NCI-H526 (cell line): ENCODE results near the gene OSBPL2.
A peak's percentile ranks its signal among the peaks of the same experiment; 100 is the strongest.

Experiments used
- DNase-seq, 2 experiments: peaks; one replicate each; lab custom pipeline; 2025; lab: John Stamatoyannopoulos, UW

The OSBPL2 gene

DNA sequence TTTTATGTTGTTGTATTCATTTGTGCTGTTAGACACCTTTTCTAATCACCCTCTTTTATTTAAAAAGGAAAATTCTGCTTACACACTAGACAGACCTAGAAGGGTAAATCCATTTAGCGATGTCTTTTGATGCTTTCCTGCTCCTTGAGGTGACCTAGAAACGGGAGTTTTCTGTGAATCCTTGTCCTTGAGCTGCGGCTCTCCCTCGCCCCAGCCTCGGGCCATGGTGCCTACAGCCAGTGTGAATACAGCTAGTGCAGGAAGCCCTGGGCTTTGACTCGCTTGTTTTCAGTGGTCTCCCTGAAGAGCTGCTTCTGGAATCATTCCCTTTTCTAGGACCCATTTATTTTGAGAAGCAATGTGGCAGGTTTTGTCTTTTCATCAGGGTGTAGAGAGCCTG lies 46.8 kb downstream of the OSBPL2 start:
- no peak for DNase-seq

DNA sequence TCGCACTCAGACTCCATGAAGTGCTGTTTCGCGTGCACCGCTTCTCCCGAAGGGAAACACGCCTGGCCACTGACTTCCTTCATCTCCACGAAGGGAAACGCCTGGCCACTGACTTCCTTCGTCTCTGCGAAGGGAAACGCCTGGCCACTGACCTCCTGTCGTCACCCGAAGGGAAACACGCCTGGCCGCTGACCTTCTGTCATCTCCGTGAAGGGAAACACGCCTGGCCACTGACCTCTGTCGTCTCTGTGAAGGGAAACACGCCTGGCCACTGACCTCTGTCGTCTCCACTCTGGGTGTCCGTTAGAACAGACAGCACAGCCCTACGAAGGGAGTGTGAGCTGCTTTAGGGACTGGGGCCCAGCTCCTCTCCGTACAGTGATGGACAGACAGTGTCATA lies 47.4 kb downstream of the OSBPL2 start:
- no peak for DNase-seq

DNA sequence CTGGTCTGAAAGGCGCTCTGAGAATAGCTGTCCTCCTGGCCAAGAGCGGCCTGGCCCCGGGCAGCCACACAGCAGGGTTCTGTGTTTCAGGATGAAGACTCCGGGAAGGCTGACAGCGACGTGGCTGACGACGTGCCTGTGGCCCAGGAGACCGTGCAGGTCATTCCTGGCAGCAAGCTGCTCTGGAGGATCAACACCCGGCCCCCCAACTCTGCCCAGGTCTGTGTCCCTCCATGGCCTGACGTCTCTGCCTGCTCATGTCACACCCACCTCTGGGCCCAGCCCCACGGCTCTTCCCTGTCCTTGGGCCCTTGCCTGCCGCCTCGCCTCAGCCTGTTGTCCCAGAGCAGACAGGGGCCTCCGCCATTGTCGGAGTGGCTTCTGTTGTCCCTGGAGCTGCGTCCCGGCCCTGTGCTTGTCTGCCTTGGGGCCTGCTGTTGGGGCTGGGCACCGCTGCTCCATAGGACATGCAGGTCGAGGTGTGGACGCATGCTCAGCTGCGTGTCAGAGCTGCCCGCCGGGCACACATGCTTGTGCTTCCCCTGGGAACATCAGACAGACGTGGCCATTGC lies 48.3 kb downstream of the OSBPL2 start:
- no peak for DNase-seq

DNA sequence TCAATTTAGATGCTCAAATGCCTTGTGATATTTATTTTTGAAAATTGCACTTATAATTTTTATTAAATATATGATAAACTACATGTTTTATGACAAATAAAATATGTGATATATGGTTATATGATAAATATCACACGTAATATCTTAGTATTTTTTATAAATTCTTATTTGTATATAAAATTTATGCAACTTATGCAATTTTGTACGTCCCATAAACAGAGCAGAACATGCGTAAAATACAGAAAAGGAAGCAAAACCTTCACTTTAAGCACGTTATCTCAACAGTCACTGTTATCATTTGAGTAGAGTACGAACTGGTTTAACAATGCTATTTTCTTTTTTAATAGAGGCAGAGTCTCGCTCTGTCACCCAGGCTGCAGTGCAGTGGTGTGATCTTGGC lies 48.8 kb downstream of the OSBPL2 start:
- DNase-seq, result no peak

DNA sequence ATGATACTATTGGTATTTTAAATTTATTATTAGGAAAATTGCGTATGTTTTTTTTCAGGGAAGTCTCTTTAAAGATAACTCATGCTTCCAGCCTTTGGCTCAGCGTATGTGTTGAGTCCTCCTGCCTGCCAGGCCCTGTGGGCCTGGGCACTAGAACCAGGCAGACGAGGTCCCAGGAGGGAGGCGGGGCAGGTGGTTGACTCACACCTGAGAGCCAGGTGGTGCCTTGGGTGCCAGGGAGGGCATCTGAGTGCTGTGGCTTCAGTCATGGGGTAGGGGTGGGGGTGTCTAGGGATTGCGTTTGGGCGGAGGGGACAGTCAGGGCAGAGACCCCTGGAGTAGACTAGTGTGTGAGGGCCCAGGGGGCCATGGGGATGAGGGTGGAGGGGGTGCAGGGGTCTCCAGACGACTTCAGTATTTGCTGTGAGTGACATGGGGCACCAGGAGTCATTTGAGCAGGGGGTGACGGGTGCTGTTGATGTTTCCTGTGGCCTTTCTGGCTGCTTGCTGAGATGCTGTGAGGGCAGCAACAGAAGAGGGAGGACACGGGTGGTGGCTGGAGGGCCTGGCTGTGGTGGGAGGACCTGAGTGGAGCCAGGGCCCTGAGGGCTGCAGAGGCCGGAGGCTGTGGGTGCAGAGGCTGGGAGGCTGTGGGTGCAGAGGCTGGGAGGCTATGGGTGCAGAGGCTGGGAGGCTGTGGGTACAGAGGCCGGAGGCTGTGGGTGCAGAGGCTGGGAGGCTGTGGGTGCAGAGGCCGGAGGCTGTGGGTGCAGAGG lies 49.6 kb downstream of the OSBPL2 start:
- no peak for DNase-seq

DNA sequence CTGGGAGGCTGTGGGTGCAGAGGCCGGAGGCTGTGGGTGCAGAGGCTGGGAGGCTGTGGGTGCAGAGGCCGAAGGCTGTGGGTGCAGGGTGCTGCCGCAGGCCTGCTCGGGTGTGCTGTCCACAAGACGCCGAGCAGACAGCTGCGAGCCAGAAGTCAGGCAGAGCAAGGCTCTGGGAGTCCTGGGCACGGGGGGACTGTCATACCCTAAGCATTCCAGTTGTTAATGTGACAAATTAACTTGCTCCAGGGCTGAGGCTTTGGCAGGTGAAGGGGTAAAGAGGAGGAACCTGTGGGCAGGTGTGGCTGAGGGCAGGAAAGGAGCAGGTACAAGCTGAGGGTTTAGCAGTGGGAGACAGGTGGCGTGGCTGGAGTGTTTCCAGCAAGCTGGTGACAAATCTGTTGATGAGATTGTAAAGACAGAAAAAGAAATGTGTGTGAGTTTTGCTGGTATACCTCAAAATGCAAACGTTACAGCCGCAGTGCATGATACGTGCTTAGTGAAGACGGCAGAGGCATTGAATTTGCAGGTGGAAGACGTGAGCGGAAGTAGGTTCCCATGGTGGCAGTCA lies 50.3 kb downstream of the OSBPL2 start:
- DNase-seq, result no peak

DNA sequence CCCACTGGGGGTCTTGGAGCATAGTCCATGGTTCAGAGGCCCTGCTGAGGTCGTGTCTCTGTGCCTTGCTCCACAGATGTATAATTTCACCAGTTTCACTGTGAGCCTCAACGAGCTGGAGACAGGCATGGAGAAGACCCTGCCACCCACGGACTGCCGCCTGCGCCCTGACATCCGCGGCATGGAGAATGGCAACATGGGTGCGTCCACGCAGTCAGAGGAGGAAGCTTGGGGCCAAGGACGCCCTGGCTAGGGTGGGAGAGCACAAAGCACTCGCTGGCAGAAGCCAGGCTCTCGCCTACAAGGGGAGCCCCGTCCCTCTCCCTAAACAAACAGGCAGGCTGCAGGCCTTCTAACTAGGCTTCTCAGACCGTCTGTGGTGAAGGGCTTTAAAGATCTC lies 50.8 kb downstream of the OSBPL2 start:
- DNase-seq, result no peak

DNA sequence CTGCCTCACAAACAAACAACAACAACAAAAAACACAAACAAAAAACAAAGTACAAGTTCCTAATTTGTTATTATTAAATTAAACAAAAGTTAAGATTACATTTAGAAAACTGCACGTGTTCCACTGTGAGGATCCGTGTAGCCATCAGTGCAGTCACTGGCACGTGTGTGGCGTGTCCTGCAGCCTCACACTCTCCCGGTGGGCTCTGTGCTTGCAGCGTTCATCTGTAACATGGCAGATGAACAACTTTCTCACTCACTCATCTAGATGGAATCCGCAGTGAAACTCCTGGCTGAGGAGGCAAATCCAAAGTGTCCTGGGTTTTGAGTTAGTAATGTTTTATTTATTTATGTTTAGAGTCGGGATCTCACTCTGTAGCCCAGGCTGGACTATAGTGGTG lies 51.6 kb downstream of the OSBPL2 start:
- DNase-seq, result no peak

DNA sequence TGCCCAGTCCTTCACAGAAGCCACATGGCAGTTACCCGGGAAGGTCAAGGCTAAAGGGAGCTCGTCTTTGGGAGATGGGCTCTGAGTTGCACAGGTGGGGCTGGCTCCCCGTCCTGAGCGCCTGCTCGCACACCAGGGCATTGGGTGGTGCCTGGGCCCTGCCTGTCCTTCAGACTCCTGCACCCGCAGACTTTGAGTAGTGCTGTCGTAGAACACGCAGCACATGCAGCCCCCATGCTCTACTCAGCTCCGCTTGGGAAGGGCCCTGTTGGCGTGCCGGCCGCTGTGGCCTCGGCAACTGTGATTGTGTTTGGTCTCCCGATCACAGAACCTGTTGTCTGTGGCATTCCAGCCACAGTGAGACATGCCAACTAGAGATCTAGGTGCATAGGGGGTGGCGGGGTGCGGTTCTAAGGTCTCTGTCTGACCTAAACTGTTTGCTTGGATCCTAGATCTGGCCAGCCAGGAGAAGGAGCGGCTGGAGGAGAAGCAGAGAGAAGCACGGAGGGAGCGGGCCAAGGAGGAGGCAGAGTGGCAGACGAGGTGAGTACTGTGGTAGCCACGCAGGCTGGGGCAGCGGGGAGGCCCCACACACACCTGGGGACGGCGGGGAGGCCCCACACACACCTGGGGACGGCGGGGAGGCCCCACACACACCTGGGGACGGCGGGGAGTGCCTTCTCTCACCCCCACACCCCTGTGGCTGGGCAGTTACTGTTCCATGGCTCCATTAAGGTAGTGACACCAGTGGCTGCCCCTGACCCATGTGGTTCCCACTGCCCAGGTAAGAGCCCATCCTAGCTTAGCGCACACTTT lies 53.1 kb downstream of the OSBPL2 start:
- DNase-seq, result no peak

DNA sequence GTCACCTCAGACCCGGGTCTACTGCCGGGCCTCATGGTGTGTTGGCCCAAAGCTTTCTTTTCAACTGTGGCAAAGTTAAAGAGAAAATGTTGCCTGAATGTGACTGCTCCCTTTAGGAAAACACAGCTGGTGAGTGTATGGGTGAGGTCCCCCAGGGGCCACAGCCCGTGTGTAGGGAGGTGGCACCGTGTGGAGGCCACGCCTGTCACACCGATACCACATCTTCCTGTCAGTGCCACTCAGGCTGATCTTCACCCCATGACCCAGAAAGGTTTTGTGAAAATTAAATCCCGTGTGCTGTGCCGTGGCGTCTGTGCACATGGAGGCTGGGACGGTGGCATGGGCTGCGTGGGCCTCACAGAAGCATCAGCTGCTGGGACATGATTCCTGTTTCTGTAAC lies 53.8 kb downstream of the OSBPL2 start:
- DNase-seq, result no peak

DNA sequence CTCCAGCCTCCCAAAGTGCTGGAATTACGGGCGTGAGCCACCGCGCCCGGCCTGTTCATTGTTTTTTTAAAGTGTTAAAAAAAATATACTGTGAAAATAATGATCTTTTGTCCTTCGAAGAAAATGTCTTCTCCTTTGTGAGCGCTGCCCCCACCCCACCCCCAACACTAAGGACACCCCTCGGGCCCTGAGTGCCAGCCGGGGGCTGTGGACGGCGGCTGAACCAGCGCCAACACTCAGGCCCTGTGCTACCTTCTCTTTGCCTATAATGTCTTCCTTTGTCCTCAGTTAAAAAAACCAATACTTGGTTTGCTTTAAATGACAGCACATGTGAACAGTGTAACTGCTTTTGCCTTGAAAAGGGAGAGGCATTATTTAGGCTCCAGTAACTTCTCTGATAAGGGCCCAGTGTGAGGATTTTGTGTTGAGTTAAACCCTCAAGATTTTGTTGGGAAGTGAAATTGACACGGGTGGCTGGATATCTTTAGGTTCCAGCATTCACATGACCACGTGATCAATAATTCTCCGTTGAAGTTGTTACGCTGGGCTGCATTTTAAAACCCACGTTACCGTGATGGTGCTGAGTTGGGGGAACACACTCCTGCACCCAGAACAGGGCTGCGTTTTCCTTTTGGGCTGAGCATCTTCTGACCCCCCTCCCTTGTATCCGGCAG lies 54.9 kb downstream of the OSBPL2 start:
- DNase-seq, result no peak

DNA sequence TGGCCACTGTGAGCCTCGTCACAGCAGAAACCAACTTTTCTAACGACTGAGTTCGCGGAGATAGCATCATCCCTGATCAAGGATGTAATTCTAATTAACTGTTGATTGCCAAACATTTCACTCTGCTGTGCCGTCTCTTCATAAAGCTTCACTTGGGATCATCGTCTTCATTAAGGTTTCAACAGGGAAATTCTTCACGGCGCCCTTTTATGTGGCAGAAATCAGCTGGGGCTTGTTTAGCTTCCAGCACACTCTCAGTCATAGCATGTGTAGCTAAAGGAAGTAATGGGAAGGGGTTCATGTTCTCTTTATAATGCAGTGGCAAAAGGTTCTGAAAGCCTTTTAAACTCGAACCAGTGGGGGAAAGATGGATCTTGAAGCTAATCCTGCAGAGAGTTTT lies 55.6 kb downstream of the OSBPL2 start:
- no peak for DNase-seq

DNA sequence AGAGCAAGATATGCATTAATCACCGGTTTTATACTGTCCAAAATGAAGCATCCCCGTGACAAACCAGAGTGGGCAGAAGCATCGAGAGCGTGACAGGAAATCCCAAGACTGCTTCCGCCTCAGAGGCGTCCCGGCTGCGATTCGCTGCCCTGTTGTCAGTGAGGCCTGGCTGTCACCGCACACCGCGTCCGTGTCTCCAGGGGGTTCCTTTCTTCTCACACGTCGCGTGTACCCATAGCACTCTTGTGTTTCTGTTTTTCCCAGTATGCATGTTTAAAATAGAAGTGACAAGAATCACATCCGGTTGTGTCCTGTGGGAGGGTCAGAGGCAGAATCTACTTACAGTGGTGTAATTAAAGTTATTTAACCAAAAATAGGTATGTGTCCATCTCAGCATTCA lies 56.2 kb downstream of the OSBPL2 start:
- no peak for DNase-seq

DNA sequence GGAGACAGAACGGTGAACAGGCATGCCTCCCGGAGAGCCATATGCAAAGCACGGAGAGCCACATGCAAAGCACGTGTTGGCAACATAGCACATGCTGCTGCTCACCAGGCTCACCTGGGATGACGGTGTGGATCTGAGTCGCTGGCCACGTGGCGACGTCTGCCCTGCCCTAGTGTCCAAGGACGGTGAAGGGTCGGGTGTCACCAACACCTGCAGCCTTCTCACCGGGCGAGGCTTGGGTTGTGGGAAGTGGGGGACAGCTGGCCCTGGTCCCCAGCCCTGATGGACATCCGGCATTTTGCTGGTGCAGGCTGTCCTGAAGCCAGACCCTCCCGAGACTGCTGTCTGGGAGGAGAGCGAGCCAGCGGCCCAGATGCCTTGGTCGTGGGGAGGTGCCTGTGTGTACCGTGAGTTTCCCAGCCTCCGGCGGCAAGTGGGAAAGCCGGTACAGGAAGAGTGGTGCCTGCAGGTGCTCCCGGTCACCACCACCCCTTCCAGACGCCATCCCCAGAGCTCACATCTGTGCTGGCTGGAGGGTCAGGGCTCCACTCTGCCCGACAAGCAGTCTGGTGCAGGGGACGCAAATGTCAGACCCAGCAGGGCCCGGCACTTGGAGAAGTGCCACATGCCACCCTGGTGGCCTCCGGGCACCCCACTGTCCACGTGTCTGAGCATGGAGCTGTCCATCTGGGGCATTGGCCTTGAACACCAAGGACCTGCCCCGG lies 58.6 kb downstream of the OSBPL2 start:
- DNase-seq, result peak; percentile 78 to 86

DNA sequence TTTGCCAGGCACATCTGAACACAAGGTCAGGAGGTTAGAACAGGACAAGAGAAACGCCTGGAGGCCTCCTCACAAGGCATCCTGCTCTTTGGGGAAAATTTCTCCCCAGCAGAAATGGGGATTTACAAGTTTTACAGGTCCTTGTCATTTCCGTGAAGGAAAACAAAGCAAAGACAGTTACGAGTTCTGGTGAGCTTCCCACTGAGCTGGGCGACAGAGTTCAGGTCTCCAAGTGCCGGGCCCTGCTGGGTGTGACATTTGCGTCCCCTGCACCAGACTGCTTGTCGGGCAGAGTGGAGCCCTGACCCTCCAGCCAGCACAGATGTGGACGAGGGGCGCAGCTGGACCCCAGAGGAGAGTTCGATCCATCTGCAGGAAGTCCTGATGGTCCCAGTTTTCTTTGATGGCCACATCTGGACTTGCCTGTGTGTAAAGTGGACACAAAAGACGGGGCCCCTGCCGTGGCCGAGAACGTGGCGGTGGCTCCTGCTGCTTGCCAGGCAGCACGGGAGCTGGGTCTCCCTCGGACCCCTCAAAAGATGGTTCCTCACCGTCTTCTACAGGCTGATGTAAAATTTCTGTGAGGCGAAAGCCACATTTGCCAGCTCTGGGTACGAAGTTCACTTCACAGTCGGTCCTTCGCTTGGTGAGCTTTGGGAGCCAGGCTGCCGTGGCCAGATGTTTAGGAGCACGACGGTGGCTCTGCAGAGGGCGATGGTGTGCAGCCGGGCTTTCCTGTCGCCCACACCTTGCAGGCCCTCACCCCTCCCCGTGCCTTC lies 59.3 kb downstream of the OSBPL2 start:
- DNase-seq, result no peak

DNA sequence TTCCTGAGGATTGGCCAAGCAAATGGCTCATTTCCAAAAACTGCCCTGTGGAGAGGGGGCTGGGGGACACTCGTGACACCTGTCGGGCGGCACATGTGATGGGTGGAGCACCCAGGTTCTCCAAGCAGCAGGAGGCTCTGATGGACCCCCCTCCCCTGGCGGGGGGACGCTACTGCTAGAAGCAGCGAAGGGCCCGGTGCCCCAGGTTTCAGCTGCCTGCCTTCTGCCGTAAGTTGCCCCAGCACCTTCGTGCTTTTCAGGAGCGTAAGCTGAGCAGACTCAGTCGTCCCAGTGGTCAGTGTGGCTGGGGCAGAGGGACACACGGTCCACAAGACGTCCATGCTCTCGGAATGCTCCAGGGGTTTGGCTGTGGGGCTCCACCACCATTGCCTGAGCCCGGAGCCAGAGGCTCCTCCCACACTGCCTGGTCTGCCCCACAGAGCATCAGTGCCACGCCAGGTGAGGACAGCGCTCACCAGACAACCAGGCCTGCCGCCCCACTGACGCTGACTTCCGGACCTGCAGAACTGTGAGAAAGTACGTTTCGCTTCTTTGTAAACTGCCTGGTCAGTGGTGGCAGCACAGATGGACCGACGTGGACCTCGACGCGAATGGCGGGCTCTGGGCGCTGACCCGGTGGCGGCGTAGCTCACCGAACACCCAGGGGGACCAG lies 60.4 kb downstream of the OSBPL2 start:
- no peak for DNase-seq

DNA sequence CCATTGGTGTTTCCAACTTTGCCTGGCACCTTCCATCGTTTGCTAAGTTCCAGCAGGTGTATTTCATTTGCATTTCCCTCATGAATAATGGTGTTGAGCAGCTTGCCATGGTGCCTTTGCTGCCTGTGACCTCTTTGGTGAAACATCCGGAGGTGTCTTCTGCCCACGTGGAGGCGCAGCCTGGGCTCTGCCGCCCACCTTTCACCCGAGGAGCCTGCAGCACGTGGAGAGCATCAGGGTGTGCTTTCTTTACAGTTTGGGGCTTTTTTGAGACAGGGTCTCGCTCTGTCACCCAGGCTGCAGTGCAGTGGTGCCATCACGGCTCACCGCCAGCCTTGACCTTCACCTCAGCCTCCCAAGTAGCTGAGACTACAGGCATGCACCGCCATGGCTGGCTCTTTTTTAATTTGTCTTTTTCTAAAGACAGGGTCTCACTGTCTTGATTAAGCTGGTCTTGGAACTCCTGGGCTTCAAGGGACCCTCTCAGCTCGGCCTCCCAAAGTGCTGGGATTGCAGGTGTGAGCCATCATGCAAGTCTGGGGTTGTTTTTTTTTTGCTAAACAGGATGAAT lies 61.4 kb downstream of the OSBPL2 start:
- DNase-seq, result peak; percentile 62 to 86

DNA sequence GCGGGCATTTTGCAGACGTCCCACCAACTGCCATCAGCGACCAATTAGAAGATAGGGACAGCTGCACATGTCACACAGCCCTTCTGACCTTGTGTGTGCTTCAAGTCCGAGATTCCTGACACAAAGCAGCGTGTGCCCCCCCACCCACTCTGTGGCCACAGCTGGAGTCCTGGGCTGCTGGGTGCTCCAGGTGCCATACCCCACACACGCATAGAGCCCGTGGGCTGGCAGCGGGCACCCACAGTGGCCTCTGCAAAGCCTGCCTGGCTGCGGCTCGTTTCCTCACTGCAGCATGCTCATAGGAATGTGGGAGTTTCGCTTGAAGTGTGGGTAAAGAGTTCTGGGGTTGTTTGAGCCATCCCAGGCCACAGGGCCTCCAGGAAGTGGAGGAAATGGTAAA lies 62.0 kb downstream of the OSBPL2 start:
- DNase-seq, result no peak

DNA sequence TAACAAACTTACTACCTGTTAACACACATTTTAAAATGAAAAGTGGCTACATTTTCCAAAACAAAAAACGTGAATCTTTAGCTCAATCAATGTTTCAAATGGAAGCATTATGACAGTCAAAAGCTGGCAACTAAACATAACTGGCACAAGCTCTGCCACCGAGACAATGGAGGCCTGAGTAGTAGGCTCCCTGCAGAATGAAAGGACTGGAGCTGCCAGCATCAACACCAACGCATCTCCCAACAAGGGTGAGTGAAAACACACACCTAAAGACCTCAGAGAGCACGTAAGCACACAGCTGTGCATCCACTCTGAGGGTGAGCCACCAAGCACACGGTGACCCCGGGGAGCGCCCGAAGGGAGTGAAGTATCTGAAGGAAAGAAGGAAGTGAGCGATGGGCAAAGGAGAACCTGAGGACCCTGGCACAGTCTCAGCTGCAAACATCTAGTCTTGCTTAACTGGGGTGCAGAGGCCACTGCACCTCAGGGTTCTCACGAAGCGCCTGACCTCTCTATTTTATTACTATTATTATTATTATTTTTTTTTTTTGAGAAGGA lies 62.9 kb downstream of the OSBPL2 start:
- no peak for DNase-seq
